ENCODE measurements around the gene NIN.

NIN gene

DNA sequence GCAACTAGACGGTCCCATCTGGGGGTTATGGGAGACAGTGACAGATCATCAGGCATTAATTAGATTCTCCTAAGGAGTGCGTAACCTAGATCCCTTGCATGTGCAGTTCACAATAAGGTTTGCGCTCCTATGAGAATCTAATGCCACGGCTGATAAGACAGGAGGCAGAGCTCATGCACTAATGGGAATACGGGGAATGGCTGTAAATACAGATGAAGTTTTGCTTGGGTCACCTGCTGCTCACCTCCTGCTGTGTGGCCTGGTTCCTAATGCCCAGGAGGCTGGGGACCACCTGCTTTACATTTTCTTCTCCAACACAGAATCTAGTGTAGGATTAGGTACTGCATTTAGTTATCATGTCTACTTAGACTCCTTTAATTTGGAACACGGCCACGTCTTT lies 113.2 kb downstream of the NIN start:
- intact Hi-C loops (cut with DNase I; ENCODE audit: low total_unique reads) = loop anchor here (5.0 kb wide), 1 partner anchor 101 kb away; no protein-coding TSS in a partner anchor
- H3K9me3 ChIP-seq = no peaks in the 10 kb centered on the region
- no peak overlapping the region for H3K27ac ChIP-seq
- H3K4me3 ChIP-seq = no peak overlapping the region
- peaks cover 3 to 14% (median 12%) of the 10 kb centered on the region in 3 donors for H3K36me3 ChIP-seq
- no peaks in the 10 kb centered on the region for H3K27me3 ChIP-seq
- no peak for DNase-seq
- TF ChIP-seq CTCF (IDR thresholded peaks at IDR 0.05) = no peak
- H3K4me1 ChIP-seq = no peaks in the 10 kb centered on the region

GRCh38 chr14:50714450-50715073 lies 116.4 kb downstream of the NIN start:
- H3K27ac ChIP-seq = no peak overlapping the region
- peak; percentile 47 to 64 for TF ChIP-seq CTCF (IDR thresholded peaks at IDR 0.05)
- no peaks in the 10 kb centered on the region for H3K27me3 ChIP-seq
- no peak for DNase-seq
- no peaks in the 10 kb centered on the region for H3K4me1 ChIP-seq
- H3K4me3 ChIP-seq = no peak overlapping the region
- no peaks in the 10 kb centered on the region for H3K9me3 ChIP-seq
- intact Hi-C loops (cut with DNase I; ENCODE audit: low total_unique reads) = loop anchor here (5.0 kb wide), 1 partner anchor 97 kb away; no protein-coding TSS in a partner anchor
- no peaks in the 10 kb centered on the region for H3K36me3 ChIP-seq

DNA sequence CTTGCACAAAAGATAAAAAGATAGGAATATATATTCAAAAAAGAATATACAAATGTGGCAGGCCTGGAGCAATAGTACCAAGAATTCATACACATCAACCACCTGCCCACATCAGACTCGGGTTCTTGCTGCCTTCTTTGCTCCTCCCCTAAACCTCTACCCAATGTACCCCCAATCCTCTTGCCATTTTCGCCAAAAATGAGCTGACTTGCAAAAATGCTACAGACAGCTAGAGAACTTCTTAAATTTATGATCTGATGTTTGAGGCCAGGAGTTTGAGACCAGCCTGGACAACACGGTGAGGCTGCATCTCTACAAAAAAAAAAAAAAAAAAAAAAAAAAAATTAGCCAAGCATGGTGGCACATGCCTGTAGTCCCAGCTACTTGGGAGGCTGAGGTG lies 119.9 kb downstream of the NIN start:
- no peaks in the 10 kb centered on the region for H3K36me3 ChIP-seq
- H3K9me3 ChIP-seq = no peaks in the 10 kb centered on the region
- no peak for DNase-seq
- no peaks in the 10 kb centered on the region for H3K4me1 ChIP-seq
- no peaks in the 10 kb centered on the region for H3K27me3 ChIP-seq
- intact Hi-C loops (cut with DNase I; ENCODE audit: low total_unique reads) = no loop called here
- no peak for TF ChIP-seq CTCF (IDR thresholded peaks at IDR 0.05)
- no peak overlapping the region for H3K27ac ChIP-seq
- no peak overlapping the region for H3K4me3 ChIP-seq

- DNase-seq = no peak
- Histone ChIP-seq H3K4me1 (no peaks in the 10 kb centered on the region), H3K27ac (no peak overlapping the region), H3K9me3 (no peaks in the 10 kb centered on the region), H3K4me3 (no peak overlapping the region), H3K36me3 (no peaks in the 10 kb centered on the region), H3K27me3 (peaks cover 0 to 14% of the 10 kb centered on the region in 2 donors)
- intact Hi-C loops (cut with DNase I; ENCODE audit: low total_unique reads) = no loop called here
- no peak for TF ChIP-seq CTCF (IDR thresholded peaks at IDR 0.05)
These were observed 125.9 kb downstream of the NIN start for GRCh38 chr14:50705026-50705593.

DNA sequence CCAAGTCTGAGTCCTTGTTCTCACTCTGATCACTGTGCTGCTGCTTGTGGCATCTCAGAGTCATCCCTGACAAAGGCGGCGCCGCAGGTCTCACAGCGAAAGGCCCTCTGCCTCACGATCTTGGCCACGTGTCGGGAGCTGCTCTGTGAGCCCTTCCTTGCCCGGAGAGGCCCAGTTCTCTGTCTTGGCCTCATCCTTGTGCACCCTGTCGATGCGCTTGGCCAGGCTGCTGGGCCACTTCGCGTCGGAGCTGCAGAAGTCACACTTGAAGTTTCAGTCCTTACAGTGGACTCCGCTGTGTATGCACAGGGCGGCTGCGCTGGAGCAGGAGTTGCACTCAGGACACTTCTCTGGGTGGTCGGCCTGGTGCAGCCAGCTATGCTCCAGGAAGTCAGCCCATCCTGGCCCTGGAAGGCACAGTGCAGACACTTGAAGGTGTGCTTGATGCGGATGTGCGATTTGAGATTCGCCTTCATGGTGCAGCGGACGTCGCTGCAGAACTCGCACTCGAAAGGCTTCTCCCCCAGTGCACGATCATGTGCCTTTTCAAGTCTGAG lies 126.4 kb downstream of the NIN start:
- no peak for DNase-seq
- intact Hi-C loops (cut with DNase I; ENCODE audit: low total_unique reads) = no loop called here

More for the DNA sequence above, 126.4 kb downstream of the NIN start:
- Histone ChIP-seq H3K27me3 (peaks cover 0 to 14% of the 10 kb centered on the region in 2 donors), H3K36me3 (no peaks in the 10 kb centered on the region), H3K4me1 (no peaks in the 10 kb centered on the region), H3K4me3 (no peak overlapping the region), H3K9me3 (no peaks in the 10 kb centered on the region), H3K27ac (no peak overlapping the region)
- TF ChIP-seq CTCF (IDR thresholded peaks at IDR 0.05) = no peak

All from tibial artery (tissue), 4 donors.